ENCODE results near the gene PAX5.

The PAX5 gene

GRCh38 chr9:36950389-36950788, 83.7 kb downstream of the PAX5 start:
- DNase-seq: no peak

GRCh38 chr9:36949466-36949865, 84.6 kb downstream of the PAX5 start:
- DNase-seq: no peak

GRCh38 chr9:36948051-36948450, 86.0 kb downstream of the PAX5 start:
- DNase-seq: no peak

GRCh38 chr9:36946653-36947052, 87.4 kb downstream of the PAX5 start:
- DNase-seq: no peak

GRCh38 chr9:36945999-36946398, 88.1 kb downstream of the PAX5 start:
- DNase-seq: no peak

GRCh38 chr9:36942891-36943290, 91.2 kb downstream of the PAX5 start:
- DNase-seq: no peak

- DNase-seq: no peak
Observed at GRCh38 chr9:36941441-36941840, 92.6 kb downstream of the PAX5 start.

GRCh38 chr9:36940881-36941280, 93.2 kb downstream of the PAX5 start:
- DNase-seq: no peak

- no peak for DNase-seq
Observed at GRCh38 chr9:36940500-36940853, 93.6 kb downstream of the PAX5 start.

- DNase-seq: no peak
Observed at GRCh38 chr9:36939655-36940499, 94.2 kb downstream of the PAX5 start.

GRCh38 chr9:36939214-36939613, 94.9 kb downstream of the PAX5 start:
- DNase-seq: no peak

- no peak for DNase-seq
Observed at GRCh38 chr9:36938617-36939016, 95.5 kb downstream of the PAX5 start.

GRCh38 chr9:36937951-36938350, 96.1 kb downstream of the PAX5 start:
- no peak for DNase-seq

- no peak for DNase-seq
Observed at GRCh38 chr9:36937346-36937745, 96.7 kb downstream of the PAX5 start.

GRCh38 chr9:36936498-36936831, 97.6 kb downstream of the PAX5 start:
- DNase-seq: no peak

- DNase-seq: no peak
Observed at GRCh38 chr9:36935768-36936497, 98.1 kb downstream of the PAX5 start.

GRCh38 chr9:36935332-36935731, 98.7 kb downstream of the PAX5 start:
- DNase-seq: no peak

GRCh38 chr9:36934478-36935065, 99.5 kb downstream of the PAX5 start:
- no peak for DNase-seq

GRCh38 chr9:36933676-36934215, 100.3 kb downstream of the PAX5 start:
- no peak for DNase-seq

- DNase-seq: no peak
Observed at GRCh38 chr9:36932198-36932597, 101.9 kb downstream of the PAX5 start.

- DNase-seq: no peak
Observed at GRCh38 chr9:36930941-36931340, 103.1 kb downstream of the PAX5 start.

- no peak for DNase-seq
Observed at GRCh38 chr9:36929350-36929675, 104.8 kb downstream of the PAX5 start.

- no peak for DNase-seq
Observed at GRCh38 chr9:36928670-36929349, 105.3 kb downstream of the PAX5 start.
